A549 (cell line): Measurements from ENCODE around the gene CD34.

ENCODE experiments used
- BHLHE40 ChIP-seq: IDR thresholded peaks from 2 replicates; pipeline ENCODE4 v1.6.1; 2012; ENCODE audit warnings: low read depth, low read length, inconsistent platforms
- CTCF ChIP-seq: fragments of >200 bp; sonication (Bioruptor Twin); formaldehyde crosslinking; IDR thresholded peaks from 3 replicates; pipeline ENCODE4 v1.5.1; 2016
- E2F6 ChIP-seq: IDR thresholded peaks from 2 replicates; pipeline ENCODE4 v1.6.1; 2012; ENCODE audit warnings: low read depth, borderline replicate concordance
- MAZ ChIP-seq: fragments of 150-350 bp; IDR thresholded peaks from 2 replicates; pipeline ENCODE4 v1.6.1; 2014; ENCODE audit warnings: antibody characterized with exemption, low read depth, low read length, borderline replicate concordance
- REST ChIP-seq: fragments of 200-600 bp; sonication (generic); IDR thresholded peaks from 2 replicates; pipeline ENCODE4 v1.6.1; 2016; ENCODE audit warnings: antibody characterized with exemption, mild to moderate bottlenecking, moderate library complexity
- ZNF302 ChIP-seq: fragments of 250-450 bp; sonication (Bioruptor Pico); IDR thresholded peaks from 2 replicates; pipeline ENCODE4 v1.9.0; 2021; ENCODE audit warnings: inconsistent platforms, mild to moderate bottlenecking, moderate library complexity

GRCh38 chr1:207839083-207839413, 71.9 kb downstream of the CD34 start:
- TF ChIP-seq BHLHE40 (no peak), CTCF (no peak), MAZ (no peak), ZNF302 (CRISPR knock-in tag) (no peak), E2F6 (no peak), REST (no peak)
